Keratinocyte (primary cell): ENCODE results near the gene ZNF732. TPM values are rescaled to one million over a fixed set of nuclear protein-coding genes. Genes with fewer than 3 reads are reported as not detected.

Source experiments
- DNase-seq: peaks from one replicate; pipeline ENCODE4 v3.0.0-alpha.2; 2011; ENCODE audit warnings: low read depth, missing footprints, low spot score
- FAIRE-seq: peaks from 2 replicates; lab custom pipeline; 2011; peaks lifted over from hg19 to GRCh38; lab: Jason Lieb, UNC
- H2AFZ ChIP-seq: 2 replicates; pipeline ENCODE4 v1.6.0; 2012; ENCODE audit warnings: low read length, control low read depth, inconsistent platforms; ENCODE audit not compliant: control insufficient read depth
- H3K27ac ChIP-seq: 2 replicates; pipeline ENCODE4 v1.5.1; 2011; ENCODE audit warnings: low read length; ENCODE audit not compliant: control insufficient read depth, insufficient read depth
- H3K27me3 ChIP-seq: 3 replicates; pipeline ENCODE4 v1.6.0; 2011; ENCODE audit warnings: low read length; ENCODE audit not compliant: control insufficient read depth, insufficient read depth; ENCODE audit errors: extremely low read depth
- H3K36me3 ChIP-seq, 2 experiments: 2 replicates in 1 of 2; 3 replicates in 1 of 2; pipeline ENCODE4 v1.5.1; 2011; ENCODE audit warnings: low read length in 2 of 2, mild to moderate bottlenecking in 1 of 2; ENCODE audit not compliant: control insufficient read depth in 2 of 2, insufficient read depth in 2 of 2; ENCODE audit errors: extremely low read depth in 1 of 2
- H3K4me1 ChIP-seq: 3 replicates; pipeline ENCODE4 v1.5.1; 2011; ENCODE audit warnings: low read length; ENCODE audit not compliant: control insufficient read depth, insufficient read depth; ENCODE audit errors: extremely low read depth
- H3K4me2 ChIP-seq: 3 replicates; pipeline ENCODE4 v1.6.0; 2011; ENCODE audit warnings: low read depth, low read length; ENCODE audit not compliant: control insufficient read depth, insufficient read depth; ENCODE audit errors: extremely low read depth
- H3K4me3 ChIP-seq, 3 experiments: fragments of 200-600 bp in 1 of 3; sonication (generic) in 1 of 3; 2 replicates in 2 of 3; 3 replicates in 1 of 3; pipeline ENCODE4 v1.5.1; 2011 to 2016; ENCODE audit warnings: low read length in 3 of 3, mild to moderate bottlenecking in 3 of 3, control low read depth in 2 of 3, inconsistent platforms in 1 of 3, low read depth in 1 of 3, mixed read lengths in 1 of 3, mixed run types in 1 of 3, moderate library complexity in 1 of 3; ENCODE audit not compliant: control insufficient read depth in 2 of 3, insufficient read depth in 2 of 3; ENCODE audit errors: extremely low read depth in 1 of 3
- H3K79me2 ChIP-seq: 2 replicates; pipeline ENCODE4 v1.6.0; 2012; ENCODE audit warnings: low read length; ENCODE audit not compliant: control insufficient read depth, insufficient read depth
- H3K9ac ChIP-seq: 3 replicates; pipeline ENCODE4 v1.6.0; 2011; ENCODE audit warnings: low read length; ENCODE audit not compliant: control insufficient read depth, insufficient read depth; ENCODE audit errors: extremely low read depth
- H3K9me1 ChIP-seq: 3 replicates; pipeline ENCODE4 v1.6.0; 2011; ENCODE audit warnings: low read length; ENCODE audit not compliant: control insufficient read depth, insufficient read depth; ENCODE audit errors: extremely low read depth
- H3K9me3 ChIP-seq: 2 replicates; pipeline ENCODE4 v1.5.1; 2012; ENCODE audit warnings: low read depth, low read length; ENCODE audit not compliant: control insufficient read depth
- H4K20me1 ChIP-seq: 3 replicates; pipeline ENCODE4 v1.6.0; 2011; ENCODE audit warnings: low read length; ENCODE audit not compliant: control insufficient read depth, insufficient read depth; ENCODE audit errors: extremely low read depth
- EZH2 ChIP-seq: IDR thresholded peaks from one replicate; pipeline ENCODE4 v1.6.1; 2012; ENCODE audit warnings: inconsistent platforms, mild to moderate bottlenecking, low read length, moderate library complexity
- dilution Hi-C: fragments of 300-500 bp; cut with MboI; formaldehyde crosslinking; loops from one replicate; pipeline ENCODE4 v1.7.0; 2020; ENCODE audit warnings: low sequenced_read_pairs; ENCODE audit not compliant: extremely low pct_ligation_motif_present
- polyA plus RNA-seq, 5 experiments: library from polyadenylated mRNA; depleted of rRNA in 3 of 5; stranded (reverse) in 3 of 5; stranded (forward) in 1 of 5; unstranded in 1 of 5; fragments of >200 nt; gene quantifications; 1 replicate in 1 of 5; 2 replicates in 3 of 5; 3 replicates in 1 of 5; pipeline versions ENCODE4 v1.2.1 to v1.2.3, GENCODE V29; 2011 to 2012; ENCODE audit warnings: missing spikeins in 2 of 5, low read depth in 1 of 5, low replicate concordance in 1 of 5
- TF ChIP-seq, protein P1 (sequence below), 3 experiments: IDR thresholded peaks in 1 of 3; conservative IDR thresholded peaks in 1 of 3; optimal IDR thresholded peaks in 1 of 3; 2 replicates in 2 of 3; 3 replicates in 1 of 3; pipeline versions ENCODE3 to v1.5.1; 2011; ENCODE audit warnings: low read length in 3 of 3, mild to moderate bottlenecking in 3 of 3, moderate library complexity in 2 of 3, control low read depth in 1 of 3, inconsistent platforms in 1 of 3; ENCODE audit not compliant: insufficient read depth in 2 of 3; ENCODE audit errors: extremely low read depth in 1 of 3

ZNF732 gene
- polyA plus RNA-seq, 1 donor (not counting 4 experiments of a cell fraction or from before 2014, with no cell fraction given) = 1.2 TPM

GRCh38 chr4:273309-274017 is 31.8 kb downstream of the ZNF732 start:
- H3K9me3 ChIP-seq = peaks cover 17% of the 10 kb centered on the region
- TF ChIP-seq, protein P1, sequence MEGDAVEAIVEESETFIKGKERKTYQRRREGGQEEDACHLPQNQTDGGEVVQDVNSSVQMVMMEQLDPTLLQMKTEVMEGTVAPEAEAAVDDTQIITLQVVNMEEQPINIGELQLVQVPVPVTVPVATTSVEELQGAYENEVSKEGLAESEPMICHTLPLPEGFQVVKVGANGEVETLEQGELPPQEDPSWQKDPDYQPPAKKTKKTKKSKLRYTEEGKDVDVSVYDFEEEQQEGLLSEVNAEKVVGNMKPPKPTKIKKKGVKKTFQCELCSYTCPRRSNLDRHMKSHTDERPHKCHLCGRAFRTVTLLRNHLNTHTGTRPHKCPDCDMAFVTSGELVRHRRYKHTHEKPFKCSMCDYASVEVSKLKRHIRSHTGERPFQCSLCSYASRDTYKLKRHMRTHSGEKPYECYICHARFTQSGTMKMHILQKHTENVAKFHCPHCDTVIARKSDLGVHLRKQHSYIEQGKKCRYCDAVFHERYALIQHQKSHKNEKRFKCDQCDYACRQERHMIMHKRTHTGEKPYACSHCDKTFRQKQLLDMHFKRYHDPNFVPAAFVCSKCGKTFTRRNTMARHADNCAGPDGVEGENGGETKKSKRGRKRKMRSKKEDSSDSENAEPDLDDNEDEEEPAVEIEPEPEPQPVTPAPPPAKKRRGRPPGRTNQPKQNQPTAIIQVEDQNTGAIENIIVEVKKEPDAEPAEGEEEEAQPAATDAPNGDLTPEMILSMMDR (optimal IDR thresholded peaks at IDR 0.05 in 1 of 3, IDR thresholded peaks at IDR 0.05 in 1 of 3, conservative IDR thresholded peaks at IDR 0.05 in 1 of 3; ENCODE audit: extremely low read depth in 1 of 3, insufficient read depth in 2 of 3, low read length in 3 of 3) = no peak
- TF ChIP-seq EZH2 = no peak
- H3K4me2 ChIP-seq = no peak overlapping the region
- H3K79me2 ChIP-seq = no peaks in the 10 kb centered on the region
- H3K9ac ChIP-seq = no peak overlapping the region
- H3K4me3 ChIP-seq = no peak overlapping the region
- no peaks in the 10 kb centered on the region for H3K27me3 ChIP-seq
- no peak overlapping the region for H2AFZ ChIP-seq
- dilution Hi-C loops = no loop called here
- no peak overlapping the region for H3K27ac ChIP-seq
- H3K9me1 ChIP-seq = no peaks in the 10 kb centered on the region
- no peaks in the 10 kb centered on the region for H4K20me1 ChIP-seq
- no peaks in the 10 kb centered on the region for H3K4me1 ChIP-seq
- DNase-seq = no peak
- FAIRE-seq = peak; percentile 5
- no peaks in the 10 kb centered on the region for H3K36me3 ChIP-seq

GRCh38 chr4:271492-272103 is 33.7 kb downstream of the ZNF732 start:
- no peaks in the 10 kb centered on the region for H3K4me1 ChIP-seq
- no peak overlapping the region for H3K27ac ChIP-seq
- no peaks in the 10 kb centered on the region for H3K27me3 ChIP-seq
- no peaks in the 10 kb centered on the region for H3K79me2 ChIP-seq
- no peak overlapping the region for H3K4me3 ChIP-seq
- no peaks in the 10 kb centered on the region for H3K9me1 ChIP-seq
- H3K36me3 ChIP-seq = no peaks in the 10 kb centered on the region
- TF ChIP-seq EZH2 = no peak
- TF ChIP-seq, protein P1 (optimal IDR thresholded peaks at IDR 0.05 in 1 of 3, IDR thresholded peaks at IDR 0.05 in 1 of 3, conservative IDR thresholded peaks at IDR 0.05 in 1 of 3; ENCODE audit: extremely low read depth in 1 of 3, insufficient read depth in 2 of 3, low read length in 3 of 3) = no peak
- H4K20me1 ChIP-seq = no peaks in the 10 kb centered on the region
- no peak overlapping the region for H3K9ac ChIP-seq
- no peak overlapping the region for H3K4me2 ChIP-seq
- peaks cover 20% of the 10 kb centered on the region for H3K9me3 ChIP-seq
- no peak overlapping the region for H2AFZ ChIP-seq
- DNase-seq (no peak), FAIRE-seq (no peak)
- dilution Hi-C loops = no loop called here
